HG02610 (cell line): ENCODE results near the gene SYK.
"Not testable (repeated sequence)": the region's sequence is repeated elsewhere in the genome, so short reads cannot be mapped to it uniquely, and the experiment has no call there.

Experiments used
- ATAC-seq: cut with Tn5 transposase; IDR thresholded peaks from one replicate; pipeline ENCODE4 v1.9.1; 2021; ENCODE audit warnings: mild to moderate bottlenecking, moderate library complexity; ENCODE audit not compliant: unreplicated experiment

The SYK gene

GRCh38 chr9:90872835-90873294 lies 71.2 kb downstream of the SYK start:
- no peak for ATAC-seq

- no peak for ATAC-seq
Observed at GRCh38 chr9:90873422-90873821, 71.8 kb downstream of the SYK start.

GRCh38 chr9:90874194-90874593 lies 72.6 kb downstream of the SYK start:
- no peak for ATAC-seq

GRCh38 chr9:90878562-90878961 lies 76.9 kb downstream of the SYK start:
- no peak for ATAC-seq

DNA sequence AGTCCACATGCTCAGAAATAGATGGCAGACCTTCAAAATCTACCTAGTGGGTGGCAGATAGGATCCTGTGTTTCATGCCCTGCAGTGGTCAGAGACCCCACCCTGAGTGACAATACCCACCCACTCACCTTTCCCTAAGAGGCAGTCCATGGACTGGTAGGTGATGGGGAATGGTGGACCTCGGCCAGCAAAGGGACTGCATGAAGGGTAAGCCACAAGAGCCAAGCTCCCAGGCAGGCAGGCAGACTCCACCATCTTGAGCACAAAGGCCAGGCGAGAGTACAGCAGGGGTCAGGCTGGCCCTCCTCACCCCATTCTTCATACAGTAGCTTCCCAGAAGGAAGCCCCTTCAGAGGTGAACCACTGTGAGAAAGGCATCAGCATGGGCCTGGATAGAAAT lies 78.4 kb downstream of the SYK start:
- ATAC-seq = no peak

DNA sequence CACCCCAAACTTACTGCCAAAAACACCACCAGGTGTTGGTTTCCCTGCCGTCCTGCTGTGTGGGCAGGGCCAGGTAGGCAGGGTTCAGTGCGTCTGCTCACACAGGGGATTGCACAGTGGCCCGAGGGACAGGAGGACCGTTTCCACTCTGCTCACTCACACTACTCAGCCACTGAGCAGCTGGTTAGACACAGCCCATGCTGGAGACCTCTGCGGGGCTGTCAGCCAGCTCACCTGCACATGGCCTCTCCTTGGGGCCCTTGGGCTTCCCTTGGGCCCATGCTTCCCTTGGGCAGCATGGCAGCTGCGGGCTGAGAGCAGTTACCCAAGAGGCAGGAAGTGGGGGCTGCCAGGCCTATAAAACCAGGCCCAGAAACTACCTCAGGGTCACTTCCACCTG lies 79.0 kb downstream of the SYK start:
- ATAC-seq = no peak

DNA sequence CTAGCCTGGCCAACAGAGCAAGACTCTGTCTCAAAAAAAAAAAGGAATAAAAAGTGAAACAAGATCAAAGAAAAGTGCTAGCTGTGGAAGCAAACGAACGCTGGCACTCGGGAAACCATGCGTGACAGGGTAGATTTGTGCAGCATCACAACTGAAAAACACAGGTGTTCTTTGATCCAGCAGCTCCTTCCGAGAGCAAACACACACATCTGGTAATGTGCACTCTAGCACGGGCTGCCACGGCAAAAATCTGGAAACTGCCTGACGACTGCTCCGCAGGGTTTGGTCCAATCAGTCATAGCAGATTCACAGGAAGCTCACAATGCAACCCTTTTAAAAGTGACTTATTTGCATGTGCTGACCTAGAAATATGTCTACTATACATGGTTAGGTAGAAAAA lies 80.0 kb downstream of the SYK start:
- ATAC-seq = no peak

- ATAC-seq = no peak
Observed at GRCh38 chr9:90882991-90883600, 81.5 kb downstream of the SYK start.

DNA sequence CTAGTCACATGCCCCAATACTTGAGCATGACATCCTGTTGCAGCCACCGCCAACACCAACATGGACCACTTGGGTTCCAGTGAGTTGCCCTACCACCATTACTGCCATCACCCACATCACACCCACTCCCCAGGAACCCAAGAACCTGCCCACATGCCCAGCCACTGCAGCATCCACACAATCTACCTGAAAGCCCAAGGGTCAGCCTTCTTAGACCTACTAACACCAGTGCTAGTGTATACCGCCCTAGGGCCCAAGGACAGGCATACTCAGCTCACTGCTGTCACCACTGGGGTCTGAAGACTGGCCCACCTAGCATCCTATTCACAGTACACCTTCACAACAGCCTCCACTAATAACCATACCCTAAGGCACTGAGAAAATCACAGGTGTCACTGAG lies 82.0 kb downstream of the SYK start:
- no peak for ATAC-seq

- no peak for ATAC-seq
Observed at GRCh38 chr9:90884178-90884577, 82.6 kb downstream of the SYK start.

- ATAC-seq = not testable (repeated sequence)
Observed at GRCh38 chr9:90886868-90887267, 85.2 kb downstream of the SYK start.

GRCh38 chr9:90888941-90889340 lies 87.3 kb downstream of the SYK start:
- no peak for ATAC-seq

DNA sequence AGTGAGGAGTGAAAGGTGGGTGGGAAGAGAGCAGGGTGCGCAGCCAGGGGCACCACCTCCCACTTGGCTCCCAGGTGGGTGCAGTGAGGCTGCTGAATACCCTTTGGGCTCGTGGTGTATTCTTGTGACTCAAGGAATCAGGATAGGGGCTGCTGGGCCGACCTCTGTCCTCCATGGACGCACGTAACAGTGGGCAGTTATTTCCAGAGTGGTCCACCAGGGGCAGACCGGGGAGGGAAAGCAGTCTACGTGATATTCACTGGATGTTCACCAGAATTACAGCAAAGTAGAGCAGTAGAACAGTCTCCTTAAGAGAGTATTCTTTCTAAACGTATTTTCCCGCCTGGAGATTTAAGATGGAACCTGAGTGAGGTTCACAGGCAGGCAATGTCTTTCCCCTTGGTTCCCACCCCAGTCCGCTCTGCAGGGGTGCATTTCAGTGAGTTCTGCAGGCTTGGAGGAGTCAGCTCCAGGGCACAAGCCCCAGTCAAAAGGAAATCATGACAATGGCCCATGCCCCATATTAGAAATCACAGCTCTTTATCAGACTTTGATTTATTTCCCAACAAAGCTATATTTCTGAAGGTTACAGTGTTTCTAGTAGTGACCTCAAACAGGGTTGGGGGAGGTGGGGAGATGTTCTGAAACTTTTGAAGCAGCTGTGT lies 88.7 kb downstream of the SYK start:
- ATAC-seq = no peak

DNA sequence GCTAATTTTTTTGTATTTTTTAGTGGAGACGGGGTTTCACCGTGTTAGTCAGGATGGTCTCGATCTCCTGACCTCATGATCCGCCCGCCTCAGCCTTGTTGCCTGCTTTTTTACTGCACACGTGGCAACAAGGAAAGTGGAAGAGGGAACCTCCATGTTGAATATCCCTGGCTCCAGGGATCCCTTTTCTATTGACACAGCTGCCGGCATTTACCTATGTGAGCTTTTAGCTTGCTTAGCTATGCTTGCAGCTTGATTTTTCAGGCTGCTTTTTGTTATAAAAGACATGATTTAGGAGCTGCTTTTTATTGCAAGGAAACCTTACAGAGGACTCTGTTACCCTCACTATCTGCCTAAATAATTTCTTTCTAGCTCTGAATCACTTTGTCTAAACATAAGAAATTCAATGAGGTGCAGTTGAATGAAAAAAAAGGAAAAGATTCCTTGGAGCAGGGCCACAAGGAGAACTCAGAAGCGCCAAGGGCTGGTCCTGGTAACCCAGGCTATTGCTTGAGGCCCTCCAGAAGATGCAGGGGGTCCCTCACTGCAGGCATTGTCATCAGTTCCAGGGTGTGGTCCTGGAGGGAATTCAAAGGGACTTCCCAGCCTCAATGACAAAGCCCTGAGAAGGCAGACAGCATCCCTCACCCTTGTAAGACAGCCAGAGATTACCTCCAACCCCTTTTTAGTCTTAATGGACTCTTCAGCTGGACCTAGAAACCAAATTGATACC lies 89.9 kb downstream of the SYK start:
- no peak for ATAC-seq

- no peak for ATAC-seq
Observed at GRCh38 chr9:90892918-90893317, 91.3 kb downstream of the SYK start.

DNA sequence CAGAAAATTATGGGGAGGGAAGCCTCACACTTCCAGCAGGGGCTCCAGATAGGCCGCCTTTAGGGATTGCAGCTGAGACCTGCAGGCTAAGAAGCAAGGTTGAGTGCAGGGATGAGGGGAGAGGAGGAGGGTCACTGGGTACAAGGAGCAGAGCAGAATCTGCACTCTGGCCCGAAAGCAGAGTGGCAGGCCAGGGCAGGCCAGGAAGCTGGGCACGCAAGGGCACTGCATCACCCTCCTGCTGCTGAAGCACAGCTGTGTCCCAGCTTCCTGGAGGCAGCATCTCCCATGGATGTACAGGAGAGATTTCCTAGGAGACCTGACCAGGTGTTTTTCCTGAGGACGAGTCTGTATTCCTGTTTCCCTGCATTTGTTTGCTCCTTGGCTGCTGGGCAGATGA lies 92.1 kb downstream of the SYK start:
- no peak for ATAC-seq

DNA sequence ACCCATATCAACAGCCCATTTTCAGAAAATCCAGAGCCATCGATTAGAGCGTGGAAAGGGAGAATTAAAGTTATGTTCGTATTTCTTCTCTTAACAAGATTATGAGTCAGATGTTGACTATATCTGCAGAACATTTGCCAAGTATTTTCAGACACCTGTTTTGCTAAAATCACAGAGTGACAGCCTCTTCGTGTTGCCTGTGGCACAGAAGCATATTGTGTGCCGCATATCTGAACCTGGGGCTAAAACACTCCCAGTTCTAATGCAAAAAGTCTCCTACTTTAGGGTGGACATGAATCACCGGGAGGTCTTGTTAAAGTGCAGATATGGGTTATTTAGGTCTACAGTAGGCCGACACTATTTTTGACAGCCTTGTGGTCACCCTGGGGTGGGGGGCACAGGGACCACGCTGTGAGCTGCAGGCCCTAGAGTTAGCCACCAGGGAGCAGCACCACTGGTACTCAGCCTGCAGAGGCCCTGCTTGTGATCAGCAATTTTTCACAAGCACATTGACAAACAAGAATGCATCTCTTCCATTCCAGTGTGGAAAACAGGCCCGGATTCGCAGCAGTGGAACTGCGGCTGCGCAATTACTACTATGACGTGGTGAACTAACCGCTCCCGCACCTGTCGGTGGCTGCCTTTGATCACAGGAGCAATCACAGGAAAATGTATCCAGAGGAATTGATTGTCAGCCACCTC lies 93.5 kb downstream of the SYK start:
- ATAC-seq = no peak

- no peak for ATAC-seq
Observed at GRCh38 chr9:90895786-90896185, 94.2 kb downstream of the SYK start.

- ATAC-seq = no peak
Observed at GRCh38 chr9:90896231-90896630, 94.6 kb downstream of the SYK start.

- ATAC-seq = no peak
Observed at GRCh38 chr9:90898228-90898627, 96.6 kb downstream of the SYK start.

DNA sequence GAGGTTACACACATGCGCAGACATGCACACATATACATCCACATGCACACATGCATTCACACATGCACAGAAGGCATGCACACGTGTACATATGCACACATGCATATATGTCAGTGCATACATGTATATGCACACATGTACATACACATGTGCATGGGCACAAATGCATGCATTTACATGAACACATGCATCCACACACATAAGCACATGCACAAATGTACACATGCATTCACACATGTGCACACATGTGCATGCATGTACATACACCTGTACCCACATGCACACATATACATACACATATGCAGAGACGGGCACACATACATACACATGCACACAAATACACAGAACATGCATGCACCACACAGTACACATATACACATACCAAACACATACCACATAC lies 97.7 kb downstream of the SYK start:
- ATAC-seq = no peak

- ATAC-seq = no peak
Observed at GRCh38 chr9:90900130-90900529, 98.5 kb downstream of the SYK start.
